Neural progenitor cell (in vitro differentiated cells): ENCODE measurements around the gene DENND5A.

Experiments
- EZH2 ChIP-seq: fragments of 200-600 bp; sonication (generic); IDR thresholded peaks from 2 replicates; pipeline ENCODE4 v1.6.1; 2017; ENCODE audit warnings: antibody characterized with exemption, mild to moderate bottlenecking, moderate library complexity
- EZH2phosphoT487 ChIP-seq: fragments of 200-600 bp; sonication (generic); IDR thresholded peaks from 2 replicates; pipeline ENCODE4 v1.6.1; 2017; ENCODE audit warnings: antibody characterized with exemption
- TF ChIP-seq, protein P1 (sequence below): fragments of 200-600 bp; sonication (generic); IDR thresholded peaks from 2 replicates; pipeline ENCODE4 v1.5.1; 2017; ENCODE audit warnings: antibody characterized with exemption, mild to moderate bottlenecking

DNA sequence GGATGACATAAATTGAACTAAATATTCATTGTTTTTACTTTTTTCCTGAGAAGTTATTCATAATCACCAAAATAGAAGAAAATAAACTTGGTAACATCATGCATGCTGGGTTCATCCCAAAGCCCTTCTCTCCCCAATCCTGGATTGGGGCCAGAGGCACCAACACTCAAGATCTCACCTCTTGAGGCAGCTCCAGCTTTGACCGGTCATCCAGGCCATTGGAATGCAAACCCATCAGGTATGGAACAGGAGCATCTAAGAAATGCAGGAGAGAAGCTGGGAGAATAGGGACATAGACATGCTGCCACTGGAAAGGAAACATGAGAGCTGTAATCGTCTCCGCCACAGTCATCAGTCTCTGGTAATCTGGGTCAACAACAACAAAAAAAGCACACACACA lies 71.8 kb downstream of the DENND5A start:
- TF ChIP-seq, protein P1, sequence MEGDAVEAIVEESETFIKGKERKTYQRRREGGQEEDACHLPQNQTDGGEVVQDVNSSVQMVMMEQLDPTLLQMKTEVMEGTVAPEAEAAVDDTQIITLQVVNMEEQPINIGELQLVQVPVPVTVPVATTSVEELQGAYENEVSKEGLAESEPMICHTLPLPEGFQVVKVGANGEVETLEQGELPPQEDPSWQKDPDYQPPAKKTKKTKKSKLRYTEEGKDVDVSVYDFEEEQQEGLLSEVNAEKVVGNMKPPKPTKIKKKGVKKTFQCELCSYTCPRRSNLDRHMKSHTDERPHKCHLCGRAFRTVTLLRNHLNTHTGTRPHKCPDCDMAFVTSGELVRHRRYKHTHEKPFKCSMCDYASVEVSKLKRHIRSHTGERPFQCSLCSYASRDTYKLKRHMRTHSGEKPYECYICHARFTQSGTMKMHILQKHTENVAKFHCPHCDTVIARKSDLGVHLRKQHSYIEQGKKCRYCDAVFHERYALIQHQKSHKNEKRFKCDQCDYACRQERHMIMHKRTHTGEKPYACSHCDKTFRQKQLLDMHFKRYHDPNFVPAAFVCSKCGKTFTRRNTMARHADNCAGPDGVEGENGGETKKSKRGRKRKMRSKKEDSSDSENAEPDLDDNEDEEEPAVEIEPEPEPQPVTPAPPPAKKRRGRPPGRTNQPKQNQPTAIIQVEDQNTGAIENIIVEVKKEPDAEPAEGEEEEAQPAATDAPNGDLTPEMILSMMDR, result no peak
- TF ChIP-seq EZH2phosphoT487 (no peak), EZH2 (no peak)
